GM12864 (cell line): ENCODE data around the gene DIAPH3.

ENCODE experiments used
- DNase-seq: peaks from one replicate; pipeline ENCODE4 v3.0.0-alpha.2; 2011; ENCODE audit warnings: low read depth
- H3K4me3 ChIP-seq: 2 replicates; pipeline ENCODE4 v1.5.1; 2011; ENCODE audit warnings: mild to moderate bottlenecking, low read depth, low read length, control low read depth
- TF ChIP-seq, protein P1 (sequence below): IDR thresholded peaks from 2 replicates; pipeline ENCODE4 v1.5.1; 2011; ENCODE audit warnings: low read depth, mild to moderate bottlenecking, moderate library complexity, low read length, control low read depth, inconsistent platforms; ENCODE audit errors: missing control alignments

The DIAPH3 gene

DNA sequence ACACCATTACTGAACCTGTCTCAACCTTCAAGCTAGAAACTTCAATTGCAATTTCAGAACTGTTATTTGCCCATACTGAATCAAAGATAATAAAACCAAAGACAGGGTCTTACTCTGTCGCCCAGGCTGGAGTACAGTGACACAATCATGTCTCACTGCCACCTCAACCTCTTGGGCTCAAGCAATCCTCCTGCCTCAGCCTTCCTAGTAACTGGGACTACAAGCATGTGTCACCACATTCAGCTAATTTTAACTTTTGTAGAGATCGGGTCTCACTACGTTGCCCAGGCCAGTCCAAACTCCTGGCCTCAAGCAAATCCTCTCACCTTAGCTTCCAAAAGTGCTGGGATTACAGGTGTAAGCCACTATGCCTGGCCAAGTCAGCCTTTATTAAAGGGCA, 143.4 kb downstream of the DIAPH3 start:
- no peak for DNase-seq
- H3K4me3 ChIP-seq: no peak overlapping the region
- TF ChIP-seq, protein P1, sequence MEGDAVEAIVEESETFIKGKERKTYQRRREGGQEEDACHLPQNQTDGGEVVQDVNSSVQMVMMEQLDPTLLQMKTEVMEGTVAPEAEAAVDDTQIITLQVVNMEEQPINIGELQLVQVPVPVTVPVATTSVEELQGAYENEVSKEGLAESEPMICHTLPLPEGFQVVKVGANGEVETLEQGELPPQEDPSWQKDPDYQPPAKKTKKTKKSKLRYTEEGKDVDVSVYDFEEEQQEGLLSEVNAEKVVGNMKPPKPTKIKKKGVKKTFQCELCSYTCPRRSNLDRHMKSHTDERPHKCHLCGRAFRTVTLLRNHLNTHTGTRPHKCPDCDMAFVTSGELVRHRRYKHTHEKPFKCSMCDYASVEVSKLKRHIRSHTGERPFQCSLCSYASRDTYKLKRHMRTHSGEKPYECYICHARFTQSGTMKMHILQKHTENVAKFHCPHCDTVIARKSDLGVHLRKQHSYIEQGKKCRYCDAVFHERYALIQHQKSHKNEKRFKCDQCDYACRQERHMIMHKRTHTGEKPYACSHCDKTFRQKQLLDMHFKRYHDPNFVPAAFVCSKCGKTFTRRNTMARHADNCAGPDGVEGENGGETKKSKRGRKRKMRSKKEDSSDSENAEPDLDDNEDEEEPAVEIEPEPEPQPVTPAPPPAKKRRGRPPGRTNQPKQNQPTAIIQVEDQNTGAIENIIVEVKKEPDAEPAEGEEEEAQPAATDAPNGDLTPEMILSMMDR: no peak

DNA sequence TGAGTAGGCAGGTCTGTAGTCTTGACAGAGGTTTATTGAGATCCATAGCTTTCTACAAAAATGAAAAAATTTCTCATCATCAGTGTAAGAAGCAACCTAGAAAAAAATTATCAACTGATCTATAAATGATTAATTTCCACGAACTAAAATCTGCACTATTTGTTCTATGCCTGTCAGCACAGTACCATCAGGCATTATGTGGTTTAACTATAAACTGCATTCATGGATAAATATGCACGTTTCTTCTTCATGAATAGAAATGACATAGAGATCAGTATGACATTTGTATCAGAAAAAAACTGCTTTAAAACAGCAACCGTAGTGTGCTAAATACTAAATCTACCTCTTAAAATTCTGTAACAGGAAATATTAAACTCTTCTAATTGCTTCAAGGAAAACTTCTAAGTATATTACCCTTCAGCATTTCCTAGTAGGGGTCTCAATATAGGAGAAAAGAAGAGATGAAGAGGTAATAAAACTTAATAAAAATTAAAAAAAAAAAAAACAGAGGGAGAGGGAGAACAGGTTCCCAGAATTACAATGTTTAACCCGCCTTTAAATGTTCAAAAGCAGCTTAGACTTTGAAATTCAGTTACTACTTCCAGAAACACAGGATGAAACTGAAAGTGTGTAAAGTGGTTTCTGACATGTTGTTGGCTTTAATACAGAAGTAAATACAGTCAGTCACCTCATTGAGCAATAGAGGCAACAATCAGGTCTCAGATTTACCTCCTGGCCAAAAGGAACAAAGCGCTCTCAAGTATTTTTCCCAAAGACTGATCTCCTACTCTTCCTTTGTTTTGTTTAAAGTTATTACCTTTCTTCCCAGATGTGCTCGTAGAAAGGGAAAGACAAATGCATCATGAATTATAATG, 144.4 kb downstream of the DIAPH3 start:
- no peak overlapping the region for H3K4me3 ChIP-seq
- TF ChIP-seq, protein P1: no peak
- DNase-seq: peak; percentile 22

DNA sequence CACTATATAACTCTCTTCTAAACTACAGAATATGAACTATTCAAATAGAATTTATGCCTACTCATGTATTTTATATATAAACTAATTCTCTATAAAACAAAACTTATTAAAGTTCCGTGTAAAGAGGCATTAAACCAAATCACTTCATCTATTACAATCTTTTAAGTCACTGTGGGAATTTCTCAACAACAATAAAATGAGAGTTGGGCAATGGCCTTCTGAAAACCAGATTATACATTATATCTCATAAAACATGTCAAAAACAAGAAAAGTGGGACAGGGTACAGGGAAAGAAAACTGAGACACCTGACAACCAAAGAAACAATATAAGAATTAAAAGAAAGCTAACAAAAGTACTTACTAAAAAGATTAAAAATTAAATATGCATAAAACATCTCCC, 145.2 kb downstream of the DIAPH3 start:
- TF ChIP-seq, protein P1: no peak
- no peak overlapping the region for H3K4me3 ChIP-seq
- DNase-seq: no peak

DNA sequence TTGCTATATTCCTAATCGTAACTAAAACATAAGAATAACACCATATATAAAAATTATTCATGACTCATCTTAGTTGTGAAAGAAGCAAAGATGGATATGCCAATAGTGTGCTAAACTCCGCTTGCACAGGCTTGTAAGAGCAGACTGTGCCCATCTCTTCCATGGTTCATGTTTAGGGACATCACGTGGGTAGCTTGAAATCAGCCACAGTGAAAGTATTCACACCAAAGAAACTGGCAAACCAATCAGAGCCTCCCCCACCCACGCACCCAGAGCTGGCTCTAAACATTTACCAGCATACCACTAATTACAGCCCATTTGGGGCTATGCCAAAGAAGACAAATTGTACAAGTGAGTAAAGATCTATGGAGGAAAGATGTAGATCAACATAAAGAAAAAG, 147.5 kb downstream of the DIAPH3 start:
- no peak for DNase-seq
- H3K4me3 ChIP-seq: no peak overlapping the region
- TF ChIP-seq, protein P1: no peak

DNA sequence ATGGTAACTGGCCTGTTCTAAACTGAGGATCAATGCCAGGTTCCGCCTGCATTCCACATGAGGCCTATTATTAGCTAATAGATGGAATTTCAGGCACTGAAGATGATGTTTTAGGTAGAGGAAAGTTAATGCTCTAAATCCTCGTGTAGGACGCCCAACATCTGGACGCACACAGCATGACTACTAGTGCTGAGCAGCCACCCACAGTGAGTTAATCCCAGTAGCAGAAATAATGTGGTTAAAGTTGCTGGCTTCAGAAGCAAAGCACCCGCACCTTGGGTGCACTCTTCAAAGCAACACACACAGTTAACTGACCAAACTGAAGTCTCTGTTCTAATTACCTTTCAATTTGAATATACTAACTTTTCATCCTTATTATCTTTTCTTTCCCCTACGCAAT, 150.6 kb downstream of the DIAPH3 start:
- DNase-seq: no peak
- H3K4me3 ChIP-seq: no peak overlapping the region

DNA sequence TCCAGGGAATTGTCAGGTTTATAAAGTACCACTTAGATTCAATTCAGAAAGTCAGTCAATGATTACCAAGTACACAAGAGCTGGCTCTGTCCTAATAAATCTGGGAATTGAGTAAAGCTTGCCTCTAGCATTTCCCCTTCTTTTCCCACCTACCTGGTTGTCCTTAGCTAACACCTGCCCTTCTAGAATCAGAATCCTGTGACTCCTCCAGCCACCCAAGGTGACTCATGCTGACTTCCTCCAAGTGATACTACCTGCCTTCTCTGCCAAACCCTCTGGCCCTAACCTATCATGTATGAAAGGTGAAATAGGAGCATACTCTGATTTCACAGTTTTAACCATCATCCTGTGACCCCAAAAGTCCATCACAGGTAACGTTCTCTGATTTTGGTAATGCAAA, 151.2 kb downstream of the DIAPH3 start:
- H3K4me3 ChIP-seq: no peak overlapping the region
- TF ChIP-seq, protein P1: no peak
- DNase-seq: no peak

More for the DNA sequence above, 150.6 kb downstream of the DIAPH3 start:
- TF ChIP-seq, protein P1: no peak
